Measurements from ENCODE around the gene CSK.

The CSK gene

DNA sequence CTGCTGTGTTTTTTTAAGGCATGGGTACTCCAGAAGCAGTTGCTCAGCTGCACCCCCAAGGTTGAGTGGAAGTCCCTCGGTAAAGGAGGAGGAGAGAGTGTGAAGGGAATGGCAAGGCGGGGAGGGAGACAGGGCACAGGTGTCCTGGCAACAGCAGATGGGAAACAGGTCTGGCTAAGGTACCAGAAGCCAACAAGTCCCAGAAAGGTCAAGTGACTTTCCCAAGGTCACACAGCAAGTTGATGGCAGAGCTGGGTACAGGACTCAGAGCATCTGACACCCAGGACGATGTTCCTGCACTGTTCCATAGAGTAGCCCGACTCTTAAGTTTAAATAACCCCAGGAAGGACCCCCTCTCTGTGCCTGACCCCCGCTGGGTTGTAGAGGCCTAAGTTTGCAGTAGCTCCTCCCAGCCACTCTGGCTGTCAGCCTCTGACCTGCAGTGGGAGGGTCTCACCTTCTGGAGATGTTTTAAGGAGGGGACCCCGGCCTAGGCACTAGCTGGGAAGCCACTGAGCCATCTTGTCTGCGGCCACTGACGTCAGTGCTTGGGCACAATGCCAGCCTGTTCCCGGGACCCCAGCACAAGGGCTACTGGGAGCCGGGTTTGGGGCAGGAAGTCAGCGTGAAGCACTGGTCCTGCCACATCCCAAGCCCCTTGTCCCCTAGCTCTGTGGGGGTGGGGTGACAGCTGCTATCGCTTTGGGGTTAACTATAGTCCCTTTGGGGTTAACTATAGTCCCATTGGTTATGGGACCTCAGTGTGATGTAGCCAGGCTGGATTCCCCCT is 10.5 kb downstream of the CSK start:
- no peak for TF ChIP-seq EZH2phosphoT487 (IDR thresholded peaks at IDR 0.05; ENCODE audit: low read length)
- TF ChIP-seq, protein P1, sequence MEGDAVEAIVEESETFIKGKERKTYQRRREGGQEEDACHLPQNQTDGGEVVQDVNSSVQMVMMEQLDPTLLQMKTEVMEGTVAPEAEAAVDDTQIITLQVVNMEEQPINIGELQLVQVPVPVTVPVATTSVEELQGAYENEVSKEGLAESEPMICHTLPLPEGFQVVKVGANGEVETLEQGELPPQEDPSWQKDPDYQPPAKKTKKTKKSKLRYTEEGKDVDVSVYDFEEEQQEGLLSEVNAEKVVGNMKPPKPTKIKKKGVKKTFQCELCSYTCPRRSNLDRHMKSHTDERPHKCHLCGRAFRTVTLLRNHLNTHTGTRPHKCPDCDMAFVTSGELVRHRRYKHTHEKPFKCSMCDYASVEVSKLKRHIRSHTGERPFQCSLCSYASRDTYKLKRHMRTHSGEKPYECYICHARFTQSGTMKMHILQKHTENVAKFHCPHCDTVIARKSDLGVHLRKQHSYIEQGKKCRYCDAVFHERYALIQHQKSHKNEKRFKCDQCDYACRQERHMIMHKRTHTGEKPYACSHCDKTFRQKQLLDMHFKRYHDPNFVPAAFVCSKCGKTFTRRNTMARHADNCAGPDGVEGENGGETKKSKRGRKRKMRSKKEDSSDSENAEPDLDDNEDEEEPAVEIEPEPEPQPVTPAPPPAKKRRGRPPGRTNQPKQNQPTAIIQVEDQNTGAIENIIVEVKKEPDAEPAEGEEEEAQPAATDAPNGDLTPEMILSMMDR (IDR thresholded peaks at IDR 0.05; ENCODE audit: low read length): no peak
- TF ChIP-seq EZH2 (optimal IDR thresholded peaks at IDR 0.05; ENCODE audit: low read depth, low read length): no peak
- H3K4me2 ChIP-seq (ENCODE audit: low read depth, low read length): 0 out of 2 replicates have a peak overlapping the region, but pooled peaks have one; percentile 11
- H2AFZ ChIP-seq (ENCODE audit: low read length): no peak overlapping the region
- no peak overlapping the region for H3K4me3 ChIP-seq (ENCODE audit: low read length)
- H3K27ac ChIP-seq (ENCODE audit: low read length): peak overlapping the region; percentile 8; the same call in 1 of the 2 replicates
- no peaks in the 10 kb centered on the region for H3K9me3 ChIP-seq (replicated peaks; ENCODE audit: insufficient read depth, low read length)
- no peak overlapping the region for H3K9ac ChIP-seq (ENCODE audit: low read length)
- peaks cover 96% of the 10 kb centered on the region for H3K79me2 ChIP-seq (ENCODE audit: low read length)
- H3K4me1 ChIP-seq (ENCODE audit: low read length): peaks cover 59% of the 10 kb centered on the region
- peaks cover 25% of the 10 kb centered on the region for H4K20me1 ChIP-seq (ENCODE audit: insufficient read depth, low read length)
- peaks cover 52% of the 10 kb centered on the region for H3F3A ChIP-seq (ENCODE audit: insufficient read depth, low read length)
- no peaks in the 10 kb centered on the region for H3K27me3 ChIP-seq (replicated peaks; ENCODE audit: insufficient read depth, low read length)
- no peak for DNase-seq
- no peaks in the 10 kb centered on the region for H3K9me2 ChIP-seq (replicated peaks; ENCODE audit: insufficient read depth, low read length)
- no peaks in the 10 kb centered on the region; the same call in 1 of the 2 replicates for H3K36me3 ChIP-seq (replicated peaks; ENCODE audit: insufficient read depth, low read length)

DNA sequence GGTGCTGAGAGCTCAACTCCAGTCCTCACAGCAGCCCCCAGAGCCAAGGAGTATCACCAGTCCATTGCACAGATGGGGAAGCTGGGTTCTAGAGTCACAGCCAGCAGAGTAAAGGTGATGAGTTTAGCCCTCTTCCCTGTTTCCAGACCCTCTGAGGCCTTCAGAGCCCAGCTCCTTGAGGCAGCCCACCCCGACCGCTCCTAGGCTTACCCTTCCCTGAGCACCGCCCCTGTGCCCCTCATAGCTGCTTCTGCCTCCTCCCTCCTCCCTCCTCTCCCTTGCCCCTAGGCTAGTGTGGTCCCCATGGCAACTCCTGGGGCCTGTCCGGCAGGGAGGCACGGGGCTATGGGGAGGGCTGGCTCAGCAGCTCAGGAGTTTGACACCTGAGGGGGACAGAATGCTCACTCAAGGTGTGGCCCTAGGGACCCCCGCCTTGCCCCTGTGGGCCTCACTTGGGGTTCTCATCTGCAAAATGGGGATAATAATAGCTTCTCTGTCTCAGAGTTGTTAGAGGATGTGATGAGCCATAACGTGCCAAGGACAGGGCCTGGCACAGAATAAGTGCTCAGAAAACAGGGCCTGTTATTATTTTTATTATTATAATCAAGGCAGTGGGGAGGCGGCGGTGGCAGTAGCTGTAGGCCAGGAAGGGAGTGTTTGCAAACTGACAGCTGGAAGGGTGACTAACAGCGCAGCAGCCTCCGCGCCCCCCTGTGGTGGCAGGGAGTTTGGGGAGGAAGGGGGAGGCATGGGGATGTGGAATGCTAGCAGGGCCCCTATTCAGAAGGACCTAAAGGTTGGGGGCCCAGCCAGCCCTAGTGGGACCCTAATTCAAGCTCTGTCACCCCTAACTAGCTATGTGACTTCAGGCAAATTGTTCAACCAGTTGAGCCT is 11.5 kb downstream of the CSK start:
- Histone ChIP-seq H3F3A (ENCODE audit: insufficient read depth, low read length) (peaks cover 52% of the 10 kb centered on the region), H3K4me3 (ENCODE audit: low read length) (no peak overlapping the region), H3K4me2 (ENCODE audit: low read depth, low read length) (no peak overlapping the region), H3K9me2 (replicated peaks; ENCODE audit: insufficient read depth, low read length) (no peaks in the 10 kb centered on the region), H3K9ac (ENCODE audit: low read length) (no peak overlapping the region), H3K4me1 (ENCODE audit: low read length) (peaks cover 63% of the 10 kb centered on the region), H3K9me3 (replicated peaks; ENCODE audit: insufficient read depth, low read length) (no peaks in the 10 kb centered on the region), H3K36me3 (replicated peaks; ENCODE audit: insufficient read depth, low read length) (no peaks in the 10 kb centered on the region; the same call in 1 of the 2 replicates), H3K79me2 (ENCODE audit: low read length) (peaks cover 100% of the 10 kb centered on the region), H3K27me3 (replicated peaks; ENCODE audit: insufficient read depth, low read length) (no peaks in the 10 kb centered on the region), H3K27ac (ENCODE audit: low read length) (no peak overlapping the region; the same call in 1 of the 2 replicates), H2AFZ (ENCODE audit: low read length) (no peak overlapping the region), H4K20me1 (ENCODE audit: insufficient read depth, low read length) (peaks cover 35% of the 10 kb centered on the region)
- TF ChIP-seq EZH2 (optimal IDR thresholded peaks at IDR 0.05; ENCODE audit: low read depth, low read length) (no peak), EZH2phosphoT487 (IDR thresholded peaks at IDR 0.05; ENCODE audit: low read length) (no peak)
- TF ChIP-seq, protein P1 (IDR thresholded peaks at IDR 0.05; ENCODE audit: low read length): no peak
- DNase-seq: no peak

GRCh38 chr15:74794248-74794969 is 12.5 kb downstream of the CSK start:
- Histone ChIP-seq H3K36me3 (replicated peaks; ENCODE audit: insufficient read depth, low read length) (no peaks in the 10 kb centered on the region; the same call in 1 of the 2 replicates), H3K4me1 (ENCODE audit: low read length) (peaks cover 65% of the 10 kb centered on the region), H3K27me3 (replicated peaks; ENCODE audit: insufficient read depth, low read length) (no peaks in the 10 kb centered on the region), H3K9me2 (replicated peaks; ENCODE audit: insufficient read depth, low read length) (no peaks in the 10 kb centered on the region), H3K4me3 (ENCODE audit: low read length) (no peak overlapping the region), H2AFZ (ENCODE audit: low read length) (no peak overlapping the region), H3F3A (ENCODE audit: insufficient read depth, low read length) (peaks cover 52% of the 10 kb centered on the region), H3K79me2 (ENCODE audit: low read length) (peaks cover 99% of the 10 kb centered on the region), H3K4me2 (ENCODE audit: low read depth, low read length) (no peak overlapping the region), H3K9me3 (replicated peaks; ENCODE audit: insufficient read depth, low read length) (no peaks in the 10 kb centered on the region), H4K20me1 (ENCODE audit: insufficient read depth, low read length) (peaks cover 35% of the 10 kb centered on the region), H3K9ac (ENCODE audit: low read length) (no peak overlapping the region), H3K27ac (ENCODE audit: low read length) (no peak overlapping the region)
- TF ChIP-seq, protein P1 (IDR thresholded peaks at IDR 0.05; ENCODE audit: low read length): no peak
- TF ChIP-seq EZH2phosphoT487 (IDR thresholded peaks at IDR 0.05; ENCODE audit: low read length) (no peak), EZH2 (optimal IDR thresholded peaks at IDR 0.05; ENCODE audit: low read depth, low read length) (no peak)
- DNase-seq: no peak
